LHCN-M2 (cell line): Measurements from ENCODE around the gene CDC27. TPM values are rescaled to one million over a fixed set of nuclear protein-coding genes. Genes with fewer than 3 reads are reported as not detected.
A peak's percentile ranks its signal among the peaks of the same experiment; 100 is the strongest.
"Not testable (repeated sequence)": the region's sequence is repeated elsewhere in the genome, so short reads cannot be mapped to it uniquely, and the experiment has no call there.

Source experiments
- DNase-seq: peaks from one replicate; pipeline ENCODE4 v3.0.0-alpha.2; 2012; ENCODE audit warnings: low read depth
- total RNA-seq: library from RNA; depleted of rRNA; stranded (reverse); fragments of >200 nt; gene quantifications from 2 replicates; pipeline ENCODE4 v1.2.3, GENCODE V29; 2014; rRNA removed

Gene CDC27
- total RNA-seq, 1 experiment from 2014 or later, result 100 TPM

- not testable (repeated sequence) for DNase-seq
Observed at GRCh38 chr17:47073629-47074028, 115.5 kb downstream of the CDC27 start.

GRCh38 chr17:47072886-47073285, 116.2 kb downstream of the CDC27 start:
- DNase-seq, result peak; percentile 67

- DNase-seq, result not testable (repeated sequence)
Observed at GRCh38 chr17:47071171-47071570, 117.9 kb downstream of the CDC27 start.

GRCh38 chr17:47070266-47070665, 118.8 kb downstream of the CDC27 start:
- peak; percentile 57 for DNase-seq

Other genes starting within 250 kb of the CDC27 start
- not detected in 2 replicates for gene RPRML, start 210.0 kb downstream of the CDC27 start, total RNA-seq
- 0.69 TPM in 1 of 2 replicates, not detected in the other for gene MYL4, start 20.1 kb upstream of the CDC27 start, total RNA-seq
- gene ITGB3, start 64.5 kb upstream of the CDC27 start, total RNA-seq, result 3.8 and 4.5 TPM in 2 replicates
- gene EFCAB13, start 134.7 kb upstream of the CDC27 start, total RNA-seq, result 2.9 and 4.3 TPM in 2 replicates